Measurements from ENCODE around the gene PILRB.
"Not testable (repeated sequence)": the region's sequence is repeated elsewhere in the genome, so short reads cannot be mapped to it uniquely, and the experiment has no call there.

The PILRB gene

DNA sequence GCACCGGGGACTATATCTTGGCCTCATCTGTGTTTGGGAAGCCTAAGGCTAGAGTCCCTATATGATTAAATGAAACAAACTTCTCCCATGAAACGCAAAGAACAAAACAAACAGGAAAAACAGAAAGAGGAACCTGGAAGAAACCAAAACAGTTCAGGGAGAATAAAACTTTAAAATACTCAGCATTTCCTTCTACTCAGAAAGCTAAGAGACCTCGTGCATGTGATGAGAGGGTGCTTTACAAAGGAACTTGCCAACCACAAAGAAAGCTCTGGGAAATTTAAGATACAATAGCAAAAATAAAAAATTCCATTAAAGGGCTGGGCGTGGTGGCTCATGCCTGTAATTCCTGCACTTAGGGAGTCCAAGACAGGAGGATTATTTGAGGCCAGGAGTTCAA is 22.3 kb downstream of the PILRB start:
- DNase-seq = no peak

- not testable (repeated sequence) for DNase-seq
Observed at GRCh38 chr7:100381531-100382233, 23.8 kb downstream of the PILRB start.

DNA sequence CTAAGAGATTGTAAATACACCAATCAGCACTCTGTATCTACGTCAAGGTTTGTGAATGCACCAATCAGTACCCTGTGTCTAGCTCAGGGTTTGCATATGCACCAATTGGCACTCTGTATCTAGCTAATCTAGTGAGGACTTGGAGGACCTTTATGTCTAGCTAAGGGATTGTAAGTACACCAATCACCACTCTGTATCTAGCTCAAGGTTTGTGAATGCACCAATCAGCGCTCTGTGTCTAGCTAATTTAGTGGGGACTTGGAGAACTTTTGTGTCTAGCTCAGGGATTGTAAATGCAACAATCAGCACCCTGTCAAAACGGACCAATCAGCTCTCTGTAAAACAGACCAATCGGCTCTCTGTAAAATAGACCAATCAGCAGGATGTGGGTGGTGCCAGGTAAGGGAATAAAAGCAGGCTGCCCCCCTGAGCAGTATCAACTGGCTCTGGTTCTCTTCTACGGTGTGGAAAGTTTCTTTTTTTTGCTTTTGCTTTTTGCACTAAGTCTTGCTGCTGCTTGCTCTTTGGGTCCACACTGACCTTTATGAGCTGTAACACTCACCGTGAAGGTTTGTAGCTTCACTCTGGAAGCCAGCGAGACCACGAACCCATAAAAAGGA is 24.4 kb downstream of the PILRB start:
- DNase-seq = not testable (repeated sequence)

- DNase-seq = no peak
Observed at GRCh38 chr7:100384628-100385294, 26.8 kb downstream of the PILRB start.

- DNase-seq = no peak
Observed at GRCh38 chr7:100386940-100387339, 29.0 kb downstream of the PILRB start.

GRCh38 chr7:100387695-100388094 is 29.8 kb downstream of the PILRB start:
- DNase-seq = no peak

- no peak for DNase-seq
Observed at GRCh38 chr7:100389437-100390088, 31.6 kb downstream of the PILRB start.

- no peak for DNase-seq
Observed at GRCh38 chr7:100390286-100391009, 32.5 kb downstream of the PILRB start.

DNA sequence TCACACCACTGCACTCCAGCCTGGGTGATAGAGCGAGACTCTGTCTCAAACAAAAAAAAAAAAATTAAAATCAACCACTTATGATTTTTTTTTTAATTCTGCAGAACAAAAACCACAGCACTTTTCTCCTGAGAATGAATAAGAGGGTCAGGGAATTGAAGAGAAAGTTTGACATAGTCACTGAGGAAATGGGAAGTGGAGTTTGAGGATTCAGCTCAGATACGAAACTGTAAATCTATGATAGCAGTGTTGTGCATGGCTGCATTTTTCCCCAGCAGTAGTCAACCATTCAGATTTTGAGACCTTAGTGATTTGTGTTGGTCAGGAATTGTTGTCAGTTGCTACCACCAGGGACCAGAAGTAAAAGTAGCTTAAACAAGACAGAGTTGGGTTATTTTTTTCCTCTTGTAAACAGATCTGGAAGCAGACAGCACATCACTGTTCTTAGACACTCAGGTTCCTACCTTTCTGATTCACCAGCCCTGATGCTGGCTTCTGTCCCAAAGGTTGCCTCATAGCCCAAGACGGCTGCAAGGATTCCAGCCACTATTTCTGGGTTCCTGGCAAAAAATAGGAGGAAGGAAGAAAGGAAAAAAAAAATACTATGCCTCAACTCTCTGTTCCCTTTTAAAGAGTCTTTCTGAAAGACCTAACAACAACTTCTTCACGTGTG is 35.5 kb downstream of the PILRB start:
- no peak for DNase-seq

DNA sequence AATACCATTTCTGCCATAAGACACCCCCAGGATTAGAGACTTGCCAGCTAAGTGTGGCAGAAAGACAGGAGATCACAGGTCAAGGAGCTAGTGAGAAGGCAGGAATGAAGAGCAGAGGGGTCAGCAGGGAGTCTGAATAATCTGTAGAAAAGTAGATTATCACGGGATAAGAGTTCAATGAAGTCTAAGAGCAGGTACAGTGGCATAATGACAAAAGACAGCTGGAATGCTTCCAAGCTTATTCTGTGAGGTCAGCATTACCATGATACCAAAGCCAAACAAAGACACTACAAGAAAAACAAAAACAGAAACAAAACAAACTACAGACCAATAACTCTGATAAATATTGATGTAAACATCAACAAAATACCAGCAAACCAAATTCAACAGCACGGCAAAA is 36.2 kb downstream of the PILRB start:
- no peak for DNase-seq

DNA sequence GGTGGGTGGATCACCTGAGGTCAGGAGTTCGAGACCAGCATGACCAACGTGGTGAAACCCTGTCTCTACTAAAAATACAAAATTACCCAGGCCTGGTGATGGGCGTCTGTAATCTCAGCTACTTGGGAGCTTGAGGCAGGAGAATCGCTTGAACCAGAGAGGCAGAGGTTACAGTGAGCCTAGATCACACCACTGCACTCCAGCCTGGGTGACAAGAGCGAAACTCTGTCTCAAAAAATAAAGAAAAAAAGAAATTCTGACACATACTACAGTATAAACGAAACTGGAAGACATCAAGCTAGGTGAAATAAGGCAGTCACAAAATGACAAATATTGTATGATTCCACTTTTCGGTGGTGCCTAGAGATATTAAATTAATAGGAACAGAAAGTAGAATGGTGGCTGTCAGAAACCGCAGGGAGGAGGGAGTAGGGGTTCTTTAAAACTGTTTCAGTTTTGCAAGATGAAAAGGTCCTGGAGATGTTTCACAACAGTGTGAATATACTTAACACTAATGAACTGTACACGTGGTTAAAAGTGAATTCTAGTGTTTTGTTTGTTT is 38.6 kb downstream of the PILRB start:
- DNase-seq = no peak

- no peak for DNase-seq
Observed at GRCh38 chr7:100397315-100398081, 39.6 kb downstream of the PILRB start.

- DNase-seq = no peak
Observed at GRCh38 chr7:100398239-100398638, 40.3 kb downstream of the PILRB start.

DNA sequence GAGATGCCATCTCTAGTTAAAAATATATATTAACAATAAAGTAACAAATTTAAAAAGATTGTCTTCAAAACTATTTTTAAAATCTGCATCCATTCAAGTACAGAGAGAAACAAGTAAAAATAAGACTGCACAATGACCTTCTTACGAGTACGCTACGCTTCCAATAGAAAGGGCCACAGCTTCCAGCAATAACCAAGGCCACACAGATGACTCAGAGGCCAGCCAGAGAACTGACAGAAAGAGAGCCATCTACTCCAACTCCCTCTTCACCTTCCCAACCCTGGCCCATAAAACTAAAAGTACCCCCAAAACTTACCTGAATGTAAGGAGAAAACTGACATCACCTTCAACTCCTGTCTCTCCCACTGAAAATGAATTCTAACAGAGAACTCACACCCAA is 42.1 kb downstream of the PILRB start:
- no peak for DNase-seq

GRCh38 chr7:100400656-100401055 is 42.7 kb downstream of the PILRB start:
- DNase-seq = no peak

DNA sequence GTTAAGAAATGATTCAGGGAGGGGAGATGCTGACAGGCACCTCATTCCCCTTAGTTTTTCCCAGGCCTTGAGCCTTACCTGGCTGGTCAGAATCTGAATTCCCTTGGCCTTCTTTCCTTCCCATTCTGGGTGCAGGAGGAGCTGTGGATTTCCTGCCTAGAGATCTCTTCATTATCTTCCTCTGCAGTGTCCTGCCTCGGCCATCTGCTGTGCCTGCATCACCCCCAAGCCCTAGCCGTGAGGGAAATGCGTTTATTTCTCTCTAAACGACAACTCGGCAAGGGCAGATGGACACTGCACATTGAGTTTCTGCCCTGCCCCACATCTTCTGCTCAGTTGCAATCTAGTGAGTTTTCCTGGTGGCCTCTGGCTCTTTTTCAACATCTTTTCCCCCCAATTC is 43.9 kb downstream of the PILRB start:
- no peak for DNase-seq

DNA sequence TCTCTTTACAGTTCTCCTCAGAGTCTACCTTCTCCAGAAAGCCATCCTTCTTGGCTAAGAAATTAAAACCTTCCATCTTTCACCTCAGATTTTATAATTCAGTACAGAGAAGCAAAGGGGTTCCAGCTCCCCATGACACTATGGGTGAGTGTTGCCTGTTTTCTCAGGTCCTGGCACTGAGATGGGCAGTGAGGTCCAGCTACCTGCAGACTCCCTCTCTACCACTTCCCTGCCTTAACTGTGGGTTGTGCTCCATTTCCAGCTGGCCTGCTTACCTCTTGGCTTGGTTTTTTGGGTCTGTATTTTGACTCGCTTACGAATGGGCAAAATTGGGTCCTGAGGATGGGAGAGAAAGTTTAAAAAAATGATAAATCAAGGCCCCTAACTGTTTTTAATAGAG is 44.3 kb downstream of the PILRB start:
- DNase-seq = no peak

GRCh38 chr7:100406767-100407166 is 48.9 kb downstream of the PILRB start:
- DNase-seq = no peak

GRCh38 chr7:100407285-100408180 is 49.6 kb downstream of the PILRB start:
- DNase-seq = peak; percentile 30

DNA sequence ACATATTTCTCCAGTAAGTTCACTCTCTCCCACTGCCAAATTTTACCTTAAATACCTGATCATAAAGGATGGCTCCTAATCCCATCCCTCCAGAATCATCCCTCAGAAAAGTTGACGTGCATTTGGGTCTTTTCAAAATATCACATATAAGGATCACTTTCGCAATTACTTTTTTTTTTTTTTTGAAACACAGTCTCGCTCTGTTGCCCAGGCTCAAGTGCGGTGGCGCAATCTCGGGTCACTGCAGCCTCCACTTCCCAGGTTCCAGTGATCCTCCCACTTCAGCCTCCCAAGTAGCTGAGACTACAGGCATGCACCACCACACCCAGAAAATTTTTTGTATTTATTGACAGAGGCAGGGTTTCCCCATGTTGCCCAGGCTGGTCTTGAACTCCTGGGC is 53.2 kb downstream of the PILRB start:
- no peak for DNase-seq

Data from NCI-H1105 (cell line).